GM13976 (cell line): ENCODE data around the gene PRELID3B.

ENCODE experiments used
- DNase-seq: peaks from one replicate; pipeline ENCODE4 v3.0.0; 2012; ENCODE audit warnings: low spot score
- CTCF ChIP-seq: IDR thresholded peaks from 2 replicates; pipeline ENCODE4 v1.5.1; 2012; ENCODE audit warnings: borderline replicate concordance, mild to moderate bottlenecking; ENCODE audit not compliant: insufficient read depth; ENCODE audit errors: extremely low read depth, missing control alignments, control extremely low read depth
- in situ Hi-C: fragments of 300-500 bp; cut with MboI; formaldehyde crosslinking; loops from one replicate; pipeline ENCODE4 v1.12.0; 2022; ENCODE audit warnings: low sequenced_read_pairs, mixed read lengths, inconsistent platforms; ENCODE audit not compliant: unreplicated experiment

PRELID3B gene

DNA sequence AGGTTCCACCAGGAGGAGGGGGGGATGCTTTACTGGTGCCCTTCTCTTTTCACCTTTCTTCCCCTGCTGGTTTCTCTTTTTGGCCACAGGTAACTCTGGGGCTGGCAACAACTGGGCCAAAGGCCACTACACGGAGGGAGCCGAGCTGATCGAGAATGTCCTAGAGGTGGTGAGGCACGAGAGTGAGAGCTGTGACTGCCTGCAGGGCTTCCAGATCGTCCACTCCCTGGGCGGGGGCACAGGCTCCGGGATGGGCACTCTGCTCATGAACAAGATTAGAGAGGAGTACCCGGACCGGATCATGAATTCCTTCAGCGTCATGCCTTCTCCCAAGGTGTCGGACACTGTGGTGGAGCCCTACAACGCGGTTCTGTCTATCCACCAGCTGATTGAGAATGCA, 19.0 kb downstream of the PRELID3B start:
- DNase-seq, result no peak
- in situ Hi-C loops, result no loop called here
- TF ChIP-seq CTCF, result no peak

DNA sequence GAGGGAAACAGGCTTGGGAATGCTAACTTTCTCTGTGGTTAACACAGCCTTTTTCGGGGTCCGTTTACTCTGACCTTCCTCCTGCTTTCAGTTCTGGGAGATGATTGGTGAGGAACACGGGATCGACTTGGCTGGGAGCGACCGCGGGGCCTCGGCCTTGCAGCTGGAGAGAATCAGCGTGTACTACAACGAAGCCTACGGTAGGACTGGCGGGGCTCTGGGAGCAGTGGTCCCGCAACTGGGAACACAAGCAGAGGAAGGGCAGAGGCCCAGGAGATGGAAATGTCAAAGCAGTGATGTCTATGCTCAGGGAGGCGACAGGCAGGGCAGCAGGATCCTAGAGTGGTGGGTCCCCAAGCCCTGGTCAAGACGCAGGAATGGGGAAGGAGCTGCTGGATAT, 19.8 kb downstream of the PRELID3B start:
- no peak for TF ChIP-seq CTCF
- DNase-seq, result no peak
- in situ Hi-C loops, result no loop called here

DNA sequence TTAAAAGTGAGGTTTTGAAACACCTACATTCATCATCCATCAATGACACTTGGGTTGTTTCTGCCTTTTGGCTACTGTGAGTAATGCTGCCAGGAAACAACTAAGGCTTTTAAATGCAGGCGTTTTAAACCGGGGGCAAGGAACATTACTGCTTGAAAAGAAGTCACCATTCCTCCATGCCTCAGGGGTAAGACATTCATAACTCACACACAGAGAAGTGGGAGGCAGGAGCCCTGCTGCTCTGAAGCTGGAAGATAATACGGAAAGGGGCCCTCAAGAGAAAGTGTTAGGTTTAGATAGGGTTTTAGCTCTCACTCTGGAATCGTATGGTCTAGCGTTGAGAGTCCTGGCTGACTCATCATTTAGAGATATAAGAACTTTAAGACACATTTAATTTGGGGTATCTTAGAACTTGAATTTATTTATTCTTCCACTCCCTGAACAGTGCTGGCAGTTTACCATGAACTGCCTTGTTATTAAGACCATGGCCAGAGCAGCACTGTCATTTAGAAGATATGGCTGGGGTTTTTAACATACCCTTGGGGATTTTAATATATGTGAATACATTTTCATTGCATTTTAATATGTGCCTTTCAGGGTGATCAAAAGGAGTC, 21.5 kb downstream of the PRELID3B start:
- DNase-seq, result no peak
- TF ChIP-seq CTCF, result no peak
- in situ Hi-C loops, result no loop called here

GRCh38 chr20:59019217-59019616, 23.4 kb downstream of the PRELID3B start, which contains the start of gene TUBB1:
TUBB1 (plus strand) TSS chr20:59019429; CDS start chr20:59019523, 94 bp downstream.
- in situ Hi-C loops, result no loop called here
- DNase-seq, result no peak
- no peak for TF ChIP-seq CTCF

DNA sequence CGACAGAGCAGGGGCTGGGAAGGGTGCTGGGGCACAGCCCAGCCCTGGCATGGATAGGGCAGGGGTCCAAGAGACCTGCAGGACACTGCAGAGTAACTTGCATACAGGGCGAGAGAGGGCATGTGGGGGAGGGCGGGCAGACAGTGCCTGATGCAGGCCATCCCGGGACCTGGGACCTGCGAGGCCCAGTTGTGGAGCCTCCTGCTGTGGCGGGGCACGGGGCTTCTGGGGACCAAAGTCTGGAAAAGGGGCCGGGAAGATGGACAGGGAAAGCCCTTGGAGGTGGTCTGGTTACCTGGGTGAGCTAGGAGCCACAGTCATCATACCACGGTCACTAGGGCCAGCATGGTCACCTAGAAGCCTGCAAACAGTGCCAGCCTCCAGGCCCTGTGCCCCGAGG, 23.8 kb downstream of the PRELID3B start:
- in situ Hi-C loops, result no loop called here
- no peak for TF ChIP-seq CTCF
- no peak for DNase-seq

DNA sequence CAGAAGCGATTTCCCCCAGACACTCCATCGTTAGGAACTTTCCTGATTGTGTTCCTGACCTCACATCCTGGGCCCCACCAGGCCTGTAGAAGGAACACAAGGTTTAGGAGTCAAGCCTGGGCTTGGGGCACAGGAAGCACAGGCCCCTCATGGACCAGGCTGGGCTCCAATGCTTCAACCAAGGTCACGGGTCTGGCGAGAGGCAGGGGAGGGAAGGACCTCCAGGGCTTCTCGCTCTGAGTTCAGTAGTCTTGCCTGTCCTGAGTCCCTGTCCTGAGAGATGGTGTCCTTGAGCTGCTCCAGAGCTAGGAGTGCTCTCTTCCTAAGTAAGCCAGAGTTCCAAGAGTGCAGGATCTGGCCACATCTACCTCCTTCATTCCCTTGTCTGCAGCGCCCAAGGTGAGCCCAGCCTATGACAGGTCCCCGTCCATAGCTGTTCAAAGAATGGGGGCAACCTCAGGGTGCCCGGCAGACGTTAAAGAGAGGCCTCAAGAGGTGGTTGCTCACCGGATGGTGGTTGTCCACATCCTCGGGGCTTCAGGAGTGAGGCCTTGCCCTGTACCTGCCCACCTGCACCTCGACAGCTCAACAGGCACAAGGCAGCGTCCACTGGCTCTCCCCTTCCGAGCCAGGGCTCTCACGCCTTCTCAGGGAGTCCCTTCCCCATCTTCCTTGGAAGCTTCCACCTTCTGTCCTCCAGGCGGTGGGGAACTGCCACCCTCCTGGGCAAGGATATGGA, 24.9 kb downstream of the PRELID3B start:
- in situ Hi-C loops, result no loop called here
- DNase-seq, result no peak
- no peak for TF ChIP-seq CTCF
